HG02610 (cell line): ENCODE data around the gene YWHAG.
"Not testable (repeated sequence)": the region's sequence is repeated elsewhere in the genome, so short reads cannot be mapped to it uniquely, and the experiment has no call there.

Experiments
- ATAC-seq: cut with Tn5 transposase; IDR thresholded peaks from one replicate; pipeline ENCODE4 v1.9.1; 2021; ENCODE audit warnings: mild to moderate bottlenecking, moderate library complexity; ENCODE audit not compliant: unreplicated experiment

Gene YWHAG

DNA sequence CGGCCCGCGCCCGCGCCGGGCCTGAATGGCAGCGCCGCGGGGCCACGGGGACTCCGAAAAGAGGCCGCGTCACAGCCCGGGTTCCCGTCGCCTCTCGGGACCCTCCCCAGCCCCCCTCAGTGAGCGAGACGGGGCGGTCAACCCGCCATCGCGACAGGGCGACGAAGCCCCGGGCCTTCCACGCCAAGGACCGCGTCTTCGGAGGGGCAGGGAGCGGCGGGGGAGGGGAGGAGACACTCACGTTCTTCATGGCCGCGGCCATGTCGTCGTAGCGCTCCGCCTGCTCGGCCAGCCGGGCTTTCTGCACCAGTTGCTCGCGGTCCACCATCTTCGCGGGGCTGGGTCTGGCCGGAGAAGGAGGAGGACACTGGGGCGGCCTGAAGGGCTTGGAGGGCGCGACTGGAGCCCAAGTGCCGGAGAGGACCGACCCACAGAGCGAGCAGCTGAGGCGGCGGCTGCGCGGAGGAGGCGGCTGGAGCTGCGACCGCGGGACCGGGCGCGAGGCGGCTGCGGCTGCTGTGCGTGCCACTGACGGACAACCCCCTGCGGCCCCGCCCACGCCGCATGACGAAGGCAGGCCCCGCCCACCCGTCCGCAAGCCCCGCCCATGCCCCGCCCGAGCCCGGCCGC is at the start of gene YWHAG:
Gene YWHAG (minus strand): TSS at position 511 of the 630 bp plus-strand sequence. CDS start 183 bp downstream, at position 328.
- peak; percentile 61 for ATAC-seq

DNA sequence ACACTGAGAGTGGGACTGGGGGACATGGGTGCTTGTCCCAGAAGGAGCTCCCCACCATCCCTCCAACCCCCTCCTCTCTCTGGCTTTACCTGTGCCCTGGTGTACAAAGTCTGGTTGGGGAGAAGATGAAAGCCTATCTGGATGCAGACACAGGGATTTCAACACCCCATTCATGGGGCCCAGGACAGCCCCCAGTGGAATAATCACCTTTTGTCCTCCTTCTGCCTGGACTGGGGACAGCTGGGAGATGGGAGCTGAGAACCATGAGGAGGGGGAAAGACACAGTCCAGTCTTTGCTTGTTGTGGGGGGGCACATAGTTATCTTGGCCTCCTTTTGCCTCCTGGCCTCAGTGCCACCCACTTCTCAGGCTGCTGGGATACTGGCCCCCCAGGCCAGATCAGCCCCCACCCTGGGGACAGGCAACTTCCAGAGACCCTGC is 49.4 kb upstream of the YWHAG start:
- ATAC-seq, result no peak

DNA sequence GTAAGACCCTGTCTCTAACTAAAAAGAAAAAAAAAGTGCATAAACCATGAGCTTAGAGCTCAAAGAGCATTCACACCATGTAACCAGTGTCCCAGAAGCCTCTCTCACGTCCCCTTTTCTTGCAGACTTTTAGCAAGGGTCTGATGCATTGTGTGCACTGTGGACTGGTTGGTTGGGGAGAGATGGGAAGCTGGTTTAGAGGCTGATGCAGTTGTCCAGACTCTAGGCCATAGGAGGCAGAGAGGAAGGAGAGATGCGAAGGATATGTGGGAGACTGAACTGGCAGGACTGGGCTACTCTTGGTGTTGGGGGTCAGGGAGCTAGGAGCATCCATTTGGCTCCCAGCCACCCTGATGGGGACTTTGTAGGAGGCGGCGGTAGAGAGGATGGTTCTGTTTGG is 48.9 kb upstream of the YWHAG start:
- no peak for ATAC-seq

DNA sequence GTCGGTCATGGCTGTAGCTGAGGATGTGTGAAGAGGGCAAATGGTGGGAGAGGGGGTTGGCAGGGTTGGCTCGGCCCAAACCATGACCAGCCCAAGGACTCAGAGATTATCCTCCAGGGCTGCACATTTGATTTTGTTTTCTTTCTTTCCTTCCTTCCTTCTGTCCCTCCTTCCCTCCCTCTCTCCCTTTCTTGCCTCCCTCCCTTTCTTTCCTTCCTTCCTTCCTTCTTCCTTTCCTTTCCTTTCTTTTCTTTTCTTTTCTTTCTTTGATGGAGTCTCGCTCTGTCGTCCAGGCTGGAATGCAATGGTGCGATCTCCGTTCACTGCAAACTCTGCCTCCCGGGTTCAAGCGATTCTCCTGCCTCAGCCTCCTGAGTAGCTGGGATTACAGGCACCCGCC is 46.9 kb upstream of the YWHAG start:
- ATAC-seq, result no peak

DNA sequence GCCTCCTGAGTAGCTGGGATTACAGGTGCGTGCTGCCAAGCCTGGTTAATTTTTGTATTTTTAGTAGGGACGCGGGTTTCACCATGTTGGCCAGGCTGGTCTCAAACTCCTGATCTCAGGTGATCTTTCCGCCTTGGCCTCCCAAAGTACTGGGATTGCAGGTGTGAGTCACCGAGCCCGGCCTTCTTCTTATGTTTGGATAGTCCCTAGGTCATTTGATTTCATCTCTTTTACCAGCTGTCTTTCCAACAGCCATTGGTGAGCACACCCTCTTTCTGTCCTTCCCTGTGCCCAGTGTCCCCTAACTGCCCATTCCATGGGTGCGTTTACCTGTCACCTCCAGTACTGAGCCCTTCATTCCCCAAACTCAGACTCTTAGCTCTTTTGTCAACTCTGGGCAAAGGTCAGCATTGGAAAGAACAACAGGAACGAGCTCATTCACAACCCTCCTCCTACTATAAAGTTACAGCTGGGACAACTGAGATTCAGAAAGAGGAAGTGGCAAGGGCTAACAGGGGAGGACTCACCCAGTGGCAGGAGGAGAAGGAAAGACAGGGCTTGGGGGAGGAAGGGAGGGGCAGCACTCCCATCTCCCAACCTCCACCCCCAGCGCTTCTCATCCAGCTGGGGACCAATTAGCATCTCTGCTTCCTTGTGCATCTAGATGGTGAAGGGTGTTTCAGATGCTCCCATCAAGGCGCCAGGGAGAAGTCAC is 45.1 kb upstream of the YWHAG start:
- ATAC-seq, result no peak

DNA sequence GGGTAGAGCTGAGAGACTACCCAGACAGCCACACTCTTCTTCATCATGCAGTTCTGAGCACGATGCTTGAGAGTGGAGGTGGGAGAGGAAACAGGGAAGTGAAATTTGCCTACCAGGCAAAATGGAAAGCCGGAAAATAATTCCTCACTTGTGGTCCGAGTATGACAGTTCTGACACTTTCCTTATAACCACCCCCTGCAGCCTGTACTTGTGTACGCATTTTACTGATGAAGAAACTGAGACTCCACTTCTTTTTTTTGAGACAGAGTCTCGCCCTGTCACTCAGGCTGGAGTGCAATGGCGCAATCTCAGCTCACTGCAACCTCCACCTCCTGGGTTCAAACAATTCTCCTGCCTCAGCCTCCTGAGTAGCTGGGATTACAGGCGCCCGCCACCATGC is 44.3 kb upstream of the YWHAG start:
- ATAC-seq, result not testable (repeated sequence)

DNA sequence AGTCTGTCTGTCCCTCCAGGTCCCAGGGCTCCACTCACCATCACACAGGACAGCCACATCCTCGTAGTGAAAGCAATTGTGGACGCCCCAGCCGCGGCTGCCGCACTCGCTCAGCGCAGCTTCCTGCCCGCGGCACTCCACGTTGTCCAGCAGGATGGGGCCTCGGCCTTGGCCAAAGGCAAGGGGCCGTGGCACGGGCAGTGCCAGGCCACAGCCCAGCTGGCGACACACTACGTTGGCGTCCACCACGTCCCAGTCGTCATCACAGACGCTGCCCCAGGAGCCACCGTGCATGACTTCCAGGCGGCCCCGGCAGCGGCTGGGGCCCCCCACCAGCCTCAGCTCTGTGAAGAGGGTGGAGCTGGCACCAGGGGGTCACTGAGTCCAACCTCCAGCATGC is 41.5 kb upstream of the YWHAG start:
- ATAC-seq, result no peak

DNA sequence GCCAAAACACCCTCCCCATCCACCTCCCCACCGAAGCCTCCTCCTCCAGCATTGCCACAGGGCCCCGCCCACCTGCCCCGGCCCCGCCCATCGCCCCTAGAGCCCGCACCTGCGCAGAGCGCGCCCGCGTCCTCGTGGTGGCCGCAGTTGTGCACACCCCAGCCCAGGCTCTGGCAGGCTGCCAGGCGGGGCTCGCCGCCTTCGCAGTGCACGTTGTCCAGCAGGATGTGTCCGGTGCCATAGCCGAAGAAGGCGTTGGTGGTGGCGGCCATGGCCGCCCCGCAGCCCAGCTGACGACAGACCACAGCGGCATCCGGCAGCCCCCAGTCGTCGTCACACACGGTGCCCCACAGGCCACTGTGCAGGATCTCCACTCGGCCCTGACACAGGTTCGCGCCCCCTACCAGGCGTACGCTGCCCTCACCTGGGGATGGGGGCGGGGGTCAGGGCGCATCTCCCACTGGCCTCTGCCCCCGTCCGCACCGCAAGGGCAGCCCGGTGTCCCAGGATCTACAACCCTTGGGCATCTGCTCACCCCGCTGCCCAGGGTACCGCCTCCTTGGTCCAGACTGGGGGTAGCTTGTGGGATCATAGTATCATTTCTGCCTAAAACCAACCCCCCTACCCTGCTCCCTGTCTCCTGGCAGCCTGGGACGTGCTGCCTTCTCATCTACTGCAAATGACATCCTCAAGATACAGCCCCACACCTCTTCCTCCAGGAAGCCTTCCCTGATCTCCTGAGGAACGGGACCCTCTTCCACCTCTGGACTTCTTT is 38.8 kb upstream of the YWHAG start:
- ATAC-seq, result no peak

DNA sequence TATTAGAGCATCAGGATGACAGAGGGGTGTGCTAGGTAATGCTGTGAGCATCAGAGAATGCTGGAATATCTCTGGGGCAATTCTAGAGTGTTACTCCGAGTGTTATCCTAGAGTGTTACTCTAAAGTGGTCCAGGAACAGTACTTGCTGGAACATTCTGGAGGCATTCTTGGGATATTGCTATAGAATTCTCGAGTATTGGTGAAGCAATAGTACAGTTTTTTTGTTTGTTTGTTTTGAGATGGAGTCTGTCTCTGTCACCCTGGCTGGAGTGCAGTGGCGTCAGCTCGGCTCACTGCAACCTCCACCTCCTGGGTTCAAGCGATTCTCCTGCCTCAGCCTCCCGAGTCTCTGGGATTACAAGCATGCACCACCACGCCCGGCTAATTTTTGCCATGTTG is 38.1 kb upstream of the YWHAG start:
- ATAC-seq, result no peak

DNA sequence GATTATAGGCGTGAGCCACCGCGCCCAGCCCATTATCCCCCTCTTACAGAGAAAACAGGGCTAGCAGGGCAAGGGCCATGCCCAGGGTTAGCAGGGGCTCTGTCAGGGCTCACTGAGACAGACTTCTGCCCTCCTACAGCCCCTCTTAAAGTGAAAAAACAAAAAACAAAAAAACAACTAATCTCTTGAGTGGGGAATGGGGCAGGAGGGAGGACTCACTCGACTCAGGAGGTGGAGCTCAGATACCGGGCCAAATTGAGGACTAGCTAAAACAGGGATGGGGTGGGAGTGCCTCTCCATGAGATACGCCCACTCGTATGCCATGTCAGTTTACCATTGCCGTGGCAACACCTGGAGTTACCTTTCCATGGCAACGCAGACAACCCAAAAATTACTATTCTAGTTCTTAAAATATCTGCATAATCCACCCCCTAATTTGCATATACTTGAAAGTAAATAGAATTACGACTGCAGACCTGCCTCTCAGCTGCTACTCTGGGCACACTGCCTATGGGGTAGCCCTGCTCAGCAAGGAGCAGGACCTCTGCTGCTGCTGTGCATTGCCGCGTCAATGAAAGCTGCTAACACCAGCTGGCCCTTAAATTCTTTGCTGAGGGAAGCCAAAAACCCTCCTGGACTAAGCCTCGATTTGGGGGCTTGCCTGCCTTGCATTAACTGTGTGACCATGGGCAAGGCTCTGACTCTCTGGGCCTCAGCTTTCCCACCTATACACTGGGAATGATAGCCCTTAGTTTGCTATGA is 37.4 kb upstream of the YWHAG start:
- ATAC-seq, result no peak

DNA sequence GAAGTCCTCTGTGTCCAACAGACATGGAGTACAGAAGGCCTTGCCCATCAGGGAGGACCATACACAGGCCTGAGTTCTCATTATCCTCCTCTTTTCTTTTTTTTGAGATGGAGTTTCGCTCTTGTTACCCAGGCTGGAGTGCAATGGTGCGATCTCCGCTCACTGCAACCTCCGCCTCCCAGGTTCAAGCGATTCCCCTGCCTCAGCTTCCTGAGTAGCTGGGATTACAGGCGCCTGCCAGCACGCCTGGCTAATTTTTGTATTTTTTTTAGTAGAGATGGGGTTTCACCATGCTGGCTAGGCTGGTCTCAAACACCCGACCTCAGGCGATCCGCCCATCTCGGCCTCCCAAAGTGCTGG is 36.8 kb upstream of the YWHAG start:
- ATAC-seq, result not testable (repeated sequence)

DNA sequence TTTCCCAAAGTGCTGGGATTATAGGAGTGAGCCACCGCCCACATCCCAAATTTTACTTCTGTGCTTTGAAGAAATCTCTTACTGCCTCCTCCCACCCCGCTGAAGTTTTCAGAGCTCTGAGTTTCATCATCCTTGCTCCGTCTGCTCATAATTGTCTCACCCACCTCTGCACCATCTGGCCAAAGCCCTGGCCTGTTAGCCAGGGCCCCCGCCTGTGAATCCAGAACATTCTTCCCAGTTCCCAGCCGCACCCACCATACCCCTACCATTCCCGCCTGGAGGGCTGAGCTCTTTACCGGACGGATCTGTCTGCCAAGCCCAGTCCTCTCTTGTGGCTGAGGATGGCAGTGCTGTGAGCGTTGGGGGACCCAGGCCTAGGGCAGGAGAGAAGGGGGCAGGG is 36.2 kb upstream of the YWHAG start:
- ATAC-seq, result no peak

DNA sequence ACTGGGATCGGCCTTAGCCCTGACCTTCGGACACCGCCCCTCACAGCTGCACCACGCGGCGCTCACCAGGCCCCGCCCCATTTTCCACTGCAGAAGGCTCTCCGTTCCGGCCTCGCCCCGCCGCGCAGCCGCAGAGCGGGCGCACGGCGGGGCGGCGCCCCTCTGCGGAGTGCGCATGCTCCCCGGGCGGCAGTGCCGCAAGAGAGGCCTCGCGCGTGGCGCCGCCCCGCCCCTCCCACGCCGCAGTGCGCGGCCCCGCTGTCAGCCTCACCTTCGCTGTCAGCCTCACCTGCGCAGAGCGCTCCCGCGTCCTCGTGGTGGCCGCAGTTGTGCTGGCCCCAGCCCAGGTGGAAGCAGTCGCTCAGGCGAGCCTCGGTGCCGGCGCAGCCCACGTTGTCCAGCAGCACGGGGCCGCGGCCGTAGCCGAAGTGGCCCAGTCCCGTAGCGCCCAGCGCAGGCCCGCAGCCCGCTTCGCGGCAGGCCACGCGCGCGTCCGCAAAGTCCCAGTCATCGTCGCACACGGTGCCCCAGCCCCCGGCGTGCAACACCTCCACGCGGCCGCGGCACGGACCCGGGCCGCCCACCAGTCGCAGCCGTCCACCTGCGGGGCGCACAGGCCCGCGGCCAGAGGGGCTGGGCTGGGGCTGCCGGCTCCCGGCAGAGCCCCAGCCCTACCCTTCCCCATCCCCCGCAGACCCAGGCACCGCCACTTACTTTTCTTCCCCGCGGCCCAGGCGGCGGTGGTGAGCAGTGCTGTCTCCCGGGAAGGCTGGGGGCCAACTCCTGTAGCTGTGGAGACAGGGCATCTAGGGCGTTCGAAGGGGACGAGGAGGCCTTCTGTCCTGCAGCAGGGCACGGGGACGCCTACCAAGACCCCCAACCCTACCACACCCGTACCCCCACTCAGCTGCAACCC is 34.6 kb upstream of the YWHAG start:
- ATAC-seq, result peak; percentile 90

DNA sequence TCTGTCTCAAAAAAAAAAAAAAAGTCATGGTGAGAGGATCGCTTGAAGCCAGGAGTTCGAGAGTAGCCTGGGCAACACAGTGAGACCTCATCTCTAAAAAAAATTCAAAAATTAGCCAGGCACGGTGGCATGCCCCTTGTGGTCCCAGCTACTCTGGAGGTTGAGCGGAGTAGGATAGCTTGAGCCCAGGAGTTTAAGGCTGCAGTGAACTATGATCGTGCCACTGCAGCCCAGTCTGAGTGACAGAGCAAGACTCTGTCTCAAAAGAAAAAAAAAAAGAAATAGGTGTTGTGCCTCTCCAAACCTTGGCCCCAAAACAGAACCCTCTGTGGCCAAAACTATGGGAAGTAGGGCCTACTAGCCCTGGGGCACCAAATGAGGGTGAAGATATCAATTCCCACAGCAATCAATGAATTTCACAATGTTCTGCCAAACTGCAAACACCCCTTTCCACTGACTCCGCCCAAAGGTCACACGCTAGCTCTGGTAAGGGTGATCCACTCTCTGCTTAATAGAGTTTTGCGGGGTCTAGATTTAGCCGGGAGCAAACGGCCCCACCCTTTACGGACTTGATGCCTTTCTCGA is 33.8 kb upstream of the YWHAG start:
- no peak for ATAC-seq

DNA sequence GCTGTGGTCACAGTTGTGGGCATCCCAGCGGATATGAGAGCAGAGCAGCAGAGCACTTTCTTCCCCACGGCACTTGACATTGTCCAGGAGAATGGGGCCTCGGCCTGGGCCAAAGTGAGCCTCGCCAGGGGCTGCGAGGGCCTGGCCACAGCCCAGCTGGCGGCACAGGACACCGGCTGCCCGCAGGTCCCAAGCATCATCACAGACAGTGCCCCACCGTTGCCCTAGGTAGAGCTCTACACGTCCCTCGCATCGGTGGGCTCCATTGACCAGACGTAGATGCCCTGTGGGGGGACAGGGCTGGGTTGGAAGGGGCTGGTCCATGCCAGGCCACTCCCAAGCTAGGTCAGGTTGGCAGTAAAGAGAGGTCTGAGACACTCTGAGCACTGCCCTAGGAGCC is 31.3 kb upstream of the YWHAG start:
- ATAC-seq, result no peak

DNA sequence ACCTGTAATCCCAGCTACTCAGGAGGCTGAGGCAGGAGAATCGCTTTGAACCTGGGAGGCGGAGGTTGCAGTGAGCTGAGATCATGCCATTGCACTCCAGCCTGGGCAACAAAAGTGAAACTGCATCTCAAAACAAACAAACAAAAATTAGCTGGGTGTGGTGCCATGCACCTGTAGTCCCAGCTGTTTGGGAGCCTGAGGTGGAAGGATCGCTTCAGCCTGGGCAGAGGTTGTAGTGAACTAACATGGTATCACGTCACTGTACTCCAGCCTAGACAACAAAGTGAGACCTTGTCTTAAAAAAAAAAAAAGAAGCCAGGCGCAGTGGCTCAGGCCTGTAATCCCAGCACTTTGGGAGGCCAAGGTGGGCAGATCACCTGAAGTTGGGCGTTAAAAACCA is 29.0 kb upstream of the YWHAG start:
- not testable (repeated sequence) for ATAC-seq

DNA sequence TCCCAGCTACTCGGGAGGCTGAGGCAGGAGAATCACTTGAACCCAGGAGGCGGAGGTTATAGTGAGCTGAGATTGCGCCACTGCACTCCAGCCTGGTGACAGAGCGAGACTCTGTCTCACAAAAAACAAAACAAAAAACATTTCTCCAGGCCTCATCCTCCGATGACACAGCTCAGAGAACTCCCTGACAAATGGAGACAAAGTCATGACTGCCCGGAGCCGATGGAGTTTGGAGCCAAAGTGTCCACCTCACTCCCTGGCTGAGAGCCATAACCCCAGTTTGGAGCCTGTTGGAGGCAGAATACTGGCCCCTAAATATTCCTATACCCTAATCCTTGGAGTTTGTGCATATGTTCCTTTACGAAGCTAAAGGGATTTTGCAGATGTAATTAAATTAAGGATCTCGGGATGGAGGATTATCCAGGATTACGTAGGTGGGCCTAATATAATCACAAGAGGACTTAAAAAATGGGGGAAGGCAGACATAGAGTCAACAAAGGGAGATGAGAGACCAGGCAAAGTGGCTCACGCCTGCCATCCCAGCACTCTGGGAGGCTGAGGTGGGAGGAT is 28.0 kb upstream of the YWHAG start:
- ATAC-seq, result no peak

DNA sequence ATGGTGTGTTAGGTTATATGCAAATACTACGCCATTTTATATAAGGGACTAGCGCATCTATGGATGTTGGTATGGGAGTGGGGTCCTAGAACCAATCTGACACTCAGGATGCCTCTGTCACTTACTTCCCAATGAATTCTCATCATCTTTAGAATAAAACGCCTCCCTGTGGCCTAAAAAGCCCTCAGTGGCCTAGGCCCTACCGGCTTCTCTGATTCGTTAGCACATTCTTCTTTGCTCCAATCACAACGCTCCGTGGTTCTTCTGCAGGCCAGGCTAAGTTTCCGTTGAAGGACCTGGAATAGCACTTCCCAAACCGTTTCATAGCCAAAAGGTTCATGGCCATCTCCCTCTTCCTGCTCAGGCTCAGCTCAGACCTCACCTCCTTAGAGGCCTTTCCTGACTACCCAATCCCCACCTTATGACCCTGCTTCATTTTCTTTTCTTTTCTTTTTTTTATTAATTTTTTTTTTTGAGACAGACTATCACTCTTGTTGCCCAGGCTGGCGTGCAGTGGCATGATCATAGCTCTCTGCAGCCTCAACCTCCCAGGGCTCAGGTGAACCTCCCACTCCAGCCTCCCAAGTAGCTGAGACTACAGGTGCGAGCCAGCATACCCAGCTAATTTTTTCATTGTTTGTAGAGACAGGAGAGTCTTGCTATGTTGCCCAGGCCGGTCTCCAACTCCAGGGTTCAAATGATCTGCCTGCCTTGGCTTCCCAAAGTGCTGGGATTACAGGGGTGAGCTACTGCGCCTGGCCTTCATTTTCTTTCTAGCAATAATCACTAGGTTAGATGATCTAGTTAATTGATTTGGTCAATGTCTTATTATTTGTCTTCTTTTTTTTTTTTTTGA is 24.5 kb upstream of the YWHAG start:
- ATAC-seq, result no peak

DNA sequence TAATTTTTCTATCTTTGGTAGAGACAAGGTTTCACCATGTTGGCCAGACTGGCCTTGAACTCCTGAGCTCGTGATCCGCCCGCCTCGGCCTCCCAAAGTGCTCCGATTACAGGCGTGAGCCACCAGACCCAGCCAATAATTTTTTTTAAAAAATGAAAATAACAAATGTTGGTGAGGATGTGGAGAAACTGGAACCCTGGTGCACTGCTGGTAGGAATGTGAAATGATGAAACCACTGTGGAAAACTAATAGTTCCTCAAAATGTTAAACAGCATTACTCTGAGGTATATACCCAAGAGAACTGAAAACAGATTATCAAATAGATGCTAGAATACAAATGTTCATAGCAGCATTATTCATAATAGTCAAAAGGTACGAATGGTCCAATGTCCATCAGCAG is 23.0 kb upstream of the YWHAG start:
- ATAC-seq, result no peak
